ENCODE data around the gene SLC16A1. TPM values are rescaled to one million over a fixed set of nuclear protein-coding genes. Genes with fewer than 3 reads are reported as not detected.
"Not testable (repeated sequence)": the region's sequence is repeated elsewhere in the genome, so short reads cannot be mapped to it uniquely, and the experiment has no call there.

Gene SLC16A1
- total RNA-seq, 1 experiment from 2014 or later = 74.7 TPM

DNA sequence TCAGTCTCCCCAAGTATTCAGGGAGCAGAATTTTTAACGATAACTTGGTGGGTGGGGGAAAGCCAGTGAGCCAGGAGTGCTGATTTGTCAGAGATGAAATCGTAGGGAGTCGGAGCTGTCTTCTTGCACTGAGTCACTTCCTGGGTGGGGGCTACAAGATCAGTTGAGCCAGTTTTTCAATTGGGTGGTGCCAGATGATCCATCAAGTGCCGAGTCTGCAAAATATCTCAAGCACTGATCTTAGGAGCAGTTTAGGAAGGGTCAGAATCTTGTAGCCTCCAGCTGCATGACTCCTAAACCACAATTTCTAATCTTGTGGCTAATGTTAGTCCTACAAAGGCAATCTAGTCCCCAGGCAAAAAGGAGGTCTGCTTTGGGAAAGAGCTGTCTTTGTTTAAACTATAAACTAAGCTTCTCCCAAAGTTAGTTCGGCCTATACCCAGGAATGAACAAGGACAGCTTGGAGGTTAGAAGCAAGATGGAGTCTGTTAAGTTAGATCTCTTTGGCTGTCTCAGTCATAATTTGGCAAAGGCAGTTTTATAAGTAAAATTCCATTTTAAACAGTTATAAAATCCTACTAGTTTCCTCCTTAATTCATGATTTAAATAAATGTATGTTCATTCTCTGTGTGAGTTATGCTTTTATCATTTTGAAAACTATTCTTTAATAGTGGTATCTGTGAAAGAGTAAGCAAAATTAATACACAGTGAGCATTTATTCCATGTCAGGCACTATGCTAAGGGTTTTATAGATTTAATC is 51.7 kb downstream of the SLC16A1 start:
- peak; percentile 53 for DNase-seq (ENCODE audit: low read depth, low spot score)
- in situ Hi-C loops (cut with HindIII; ENCODE audit: low pct_unique_long_range_greater_than_20kb, low sequenced_read_pairs) = no loop called here

DNA sequence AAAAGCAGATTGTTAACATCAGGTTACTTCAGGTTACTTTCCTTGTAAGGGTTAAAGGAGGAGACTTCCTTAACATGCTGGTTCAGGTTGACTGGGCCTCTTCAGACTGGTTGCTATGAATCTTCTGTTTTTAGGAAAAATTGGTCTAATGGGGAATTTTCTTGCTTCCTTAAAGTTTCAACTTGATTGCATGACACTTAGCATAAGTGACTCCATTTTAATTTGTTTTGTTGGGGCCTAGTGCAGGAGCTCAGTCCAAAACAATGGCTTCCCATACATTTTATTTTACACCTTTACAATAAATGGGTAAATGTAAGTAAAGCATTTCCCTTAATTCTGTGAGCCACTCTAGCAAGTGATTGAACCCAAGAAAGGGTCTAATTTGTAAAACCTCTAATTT is 53.8 kb downstream of the SLC16A1 start:
- no peak for DNase-seq (ENCODE audit: low read depth, low spot score)
- in situ Hi-C loops (cut with HindIII; ENCODE audit: low pct_unique_long_range_greater_than_20kb, low sequenced_read_pairs) = no loop called here

DNA sequence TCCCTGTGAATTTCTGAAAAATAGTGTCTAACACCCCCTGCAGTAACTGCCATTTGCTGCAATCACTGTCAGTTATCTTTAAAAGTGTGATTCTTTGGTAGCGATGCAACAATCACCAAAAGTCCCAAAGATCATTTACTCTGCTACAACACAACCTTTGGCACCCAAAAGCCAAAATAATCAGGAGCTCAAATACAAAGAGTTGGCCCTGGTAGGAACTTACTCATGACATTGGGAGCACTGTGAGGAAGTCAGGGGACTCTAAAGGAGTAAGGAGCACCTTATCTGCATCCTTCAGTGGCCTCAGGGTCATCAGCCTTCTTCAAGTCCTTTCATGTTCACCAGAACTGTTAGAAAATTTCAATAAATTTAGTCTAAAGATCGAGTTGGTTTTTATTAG is 54.6 kb downstream of the SLC16A1 start:
- DNase-seq (ENCODE audit: low read depth, low spot score) = no peak
- in situ Hi-C loops (cut with HindIII; ENCODE audit: low pct_unique_long_range_greater_than_20kb, low sequenced_read_pairs) = no loop called here

DNA sequence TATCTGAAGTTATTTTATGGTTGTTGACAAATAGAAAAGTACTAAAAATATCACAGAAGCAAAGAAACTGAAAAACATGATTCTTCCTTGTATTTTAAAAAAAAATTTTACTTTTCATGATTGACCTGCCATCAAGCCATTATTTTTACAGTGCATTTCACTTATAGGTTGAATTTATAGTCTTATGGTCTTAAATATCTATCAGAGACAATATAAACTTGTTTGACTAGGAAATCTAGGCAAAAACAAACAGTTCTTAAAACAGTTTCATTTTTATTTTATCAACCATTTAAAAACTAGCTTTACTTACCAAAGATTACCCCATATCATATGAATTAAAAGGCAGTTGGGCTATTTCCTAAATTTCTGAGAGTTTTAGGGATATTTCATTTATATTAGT is 59.2 kb downstream of the SLC16A1 start:
- no peak for DNase-seq (ENCODE audit: low read depth, low spot score)
- in situ Hi-C loops (cut with HindIII; ENCODE audit: low pct_unique_long_range_greater_than_20kb, low sequenced_read_pairs) = no loop called here

DNA sequence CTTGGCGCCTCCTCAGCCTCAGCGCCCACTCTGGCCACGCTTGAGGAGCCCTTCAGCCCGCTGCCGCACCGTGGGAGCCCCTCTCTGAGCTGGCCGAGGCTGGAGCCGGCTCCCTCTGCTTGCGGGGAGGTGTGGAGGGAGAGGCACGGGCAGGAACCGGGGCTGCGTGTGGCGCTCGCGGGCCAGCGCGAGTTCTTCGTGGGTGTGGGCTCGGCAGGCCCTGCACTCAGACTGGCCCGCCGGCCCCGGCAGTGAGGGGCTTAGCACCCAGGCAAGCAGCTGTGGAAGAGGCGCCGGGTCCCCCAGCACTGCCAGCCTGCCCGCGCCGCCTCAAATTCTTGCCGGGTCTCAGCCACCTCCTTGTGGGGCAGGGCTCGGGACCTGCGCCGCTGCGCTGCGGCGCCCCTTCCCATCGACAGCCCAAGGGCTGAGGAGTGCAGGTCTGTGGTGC is 61.4 kb downstream of the SLC16A1 start:
- in situ Hi-C loops (cut with HindIII; ENCODE audit: low pct_unique_long_range_greater_than_20kb, low sequenced_read_pairs) = no loop called here
- DNase-seq (ENCODE audit: low read depth, low spot score) = no peak

DNA sequence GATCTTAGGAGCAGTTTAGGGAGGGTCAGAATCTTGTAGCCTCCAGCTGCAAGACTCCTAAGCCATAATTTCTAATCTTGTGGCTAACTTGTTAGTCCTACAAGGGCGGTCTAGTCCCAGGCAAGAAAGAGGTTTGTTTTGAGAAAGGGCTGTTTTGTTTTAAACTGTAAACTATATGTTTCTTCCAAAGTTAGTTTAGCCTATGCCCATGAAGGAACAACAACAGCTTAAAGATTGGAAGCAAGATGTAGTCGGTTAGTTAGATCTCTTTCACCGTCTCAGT is 62.0 kb downstream of the SLC16A1 start:
- in situ Hi-C loops (cut with HindIII; ENCODE audit: low pct_unique_long_range_greater_than_20kb, low sequenced_read_pairs) = no loop called here

DNA sequence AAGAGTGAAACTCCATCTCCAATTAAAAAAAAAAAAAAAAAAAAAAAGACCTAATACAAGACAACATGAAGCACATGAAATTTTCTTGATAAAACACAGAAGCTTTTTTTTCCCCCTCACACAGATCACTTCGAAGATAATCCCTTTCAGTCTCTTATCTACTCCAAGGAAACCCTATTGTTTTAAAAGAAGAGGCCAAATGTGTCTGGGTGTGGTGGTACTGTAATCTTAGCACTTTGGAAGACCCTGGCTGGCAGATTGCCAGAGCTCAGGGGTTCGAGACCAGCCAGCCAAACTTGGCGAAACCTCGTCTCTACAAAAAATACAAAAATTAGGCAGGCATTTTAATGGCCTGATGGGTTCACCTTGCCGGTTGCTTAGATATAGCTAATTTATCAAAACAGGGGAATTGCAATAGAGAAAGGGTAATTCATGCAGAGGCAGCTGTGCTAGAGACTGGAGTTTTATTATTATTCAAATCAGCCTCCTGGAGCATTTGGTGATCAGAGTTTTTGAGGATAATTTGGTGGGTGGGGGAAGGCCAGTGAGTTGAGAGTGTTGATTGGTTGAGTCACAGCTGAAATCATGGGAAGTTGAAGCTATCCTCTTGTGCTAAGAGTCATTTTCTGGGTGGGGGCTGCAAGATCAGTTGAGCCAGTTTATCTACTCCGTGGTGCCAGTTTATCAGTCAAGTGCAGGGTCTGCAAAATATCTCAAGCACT is 62.5 kb downstream of the SLC16A1 start:
- in situ Hi-C loops (cut with HindIII; ENCODE audit: low pct_unique_long_range_greater_than_20kb, low sequenced_read_pairs) = no loop called here
- DNase-seq (ENCODE audit: low read depth, low spot score) = no peak

More for the DNA sequence above, 62.0 kb downstream of the SLC16A1 start:
- no peak for DNase-seq (ENCODE audit: low read depth, low spot score)

DNA sequence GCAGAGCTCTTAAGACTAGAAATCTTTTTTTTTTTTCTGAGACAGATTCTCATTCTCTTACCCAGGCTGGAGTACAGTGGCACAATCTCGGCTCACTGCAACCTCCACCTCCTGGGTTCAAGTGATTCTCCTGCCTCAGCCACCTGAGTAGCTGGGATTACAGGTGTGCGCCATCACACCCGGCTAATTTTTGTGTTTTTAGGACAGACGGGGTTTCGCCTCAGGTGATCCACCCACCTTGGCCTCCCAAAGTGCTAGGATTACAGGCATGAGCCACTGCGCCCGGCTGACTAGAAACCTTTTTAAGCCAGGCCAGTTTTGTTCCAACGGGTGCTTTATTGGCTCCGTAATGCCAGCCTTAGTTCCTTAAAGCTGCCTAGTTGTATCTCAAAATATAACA is 66.1 kb downstream of the SLC16A1 start:
- DNase-seq (ENCODE audit: low read depth, low spot score); in situ Hi-C loops (cut with HindIII; ENCODE audit: low pct_unique_long_range_greater_than_20kb, low sequenced_read_pairs): not testable (repeated sequence)

DNA sequence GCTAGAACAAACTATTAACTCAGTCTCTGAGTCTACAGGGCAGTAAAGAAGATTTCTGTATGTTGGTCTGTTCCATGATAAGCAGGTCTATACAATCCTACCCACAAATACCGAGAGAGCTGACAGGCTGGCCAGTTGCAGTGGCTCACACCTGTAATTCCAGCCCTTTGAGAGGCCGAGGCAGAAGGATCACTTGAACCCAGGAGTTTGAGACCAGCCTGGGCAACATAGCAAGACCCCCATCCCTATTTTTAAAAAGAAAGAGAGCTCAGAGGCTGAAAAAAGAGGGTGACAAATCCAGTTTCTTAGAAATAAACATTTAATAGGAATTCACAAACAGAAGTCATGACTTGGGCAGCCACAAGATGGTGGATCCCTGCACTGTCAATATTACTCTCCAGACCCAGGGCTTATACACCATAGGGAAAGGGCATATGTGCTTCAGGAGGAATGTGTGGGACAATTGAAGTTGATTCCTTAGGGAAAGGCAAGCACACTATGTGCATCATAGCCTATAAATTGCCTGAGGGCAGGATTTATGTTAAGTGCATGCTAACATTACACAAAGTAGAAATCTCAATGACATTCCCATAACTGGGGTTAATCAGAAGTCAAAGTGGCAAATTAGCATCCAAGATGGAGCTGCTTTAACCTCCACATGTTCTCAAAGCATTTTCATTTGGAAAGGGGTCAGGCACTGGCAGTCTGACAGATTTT is 66.8 kb downstream of the SLC16A1 start:
- in situ Hi-C loops (cut with HindIII; ENCODE audit: low pct_unique_long_range_greater_than_20kb, low sequenced_read_pairs) = no loop called here
- no peak for DNase-seq (ENCODE audit: low read depth, low spot score)

DNA sequence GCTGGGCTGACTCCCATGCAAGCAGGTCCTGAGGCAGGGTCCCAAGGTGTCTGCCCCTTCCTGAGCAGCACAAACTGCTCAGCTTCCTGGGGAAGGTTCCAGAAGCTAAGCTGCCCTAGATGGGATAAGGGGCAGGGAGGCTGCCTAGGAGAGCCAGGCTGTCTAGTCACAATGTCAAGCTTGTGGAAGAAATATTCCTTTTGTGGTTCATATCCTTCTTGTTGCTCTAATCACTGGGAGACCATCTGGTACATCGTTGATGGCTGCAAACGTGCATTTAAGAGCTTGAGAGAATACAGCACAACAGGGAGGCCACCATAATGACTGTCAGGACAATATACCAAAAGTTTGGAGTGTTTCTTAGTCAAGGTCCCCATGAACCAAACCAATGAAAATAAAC is 67.4 kb downstream of the SLC16A1 start:
- no peak for DNase-seq (ENCODE audit: low read depth, low spot score)
- in situ Hi-C loops (cut with HindIII; ENCODE audit: low pct_unique_long_range_greater_than_20kb, low sequenced_read_pairs) = no loop called here

DNA sequence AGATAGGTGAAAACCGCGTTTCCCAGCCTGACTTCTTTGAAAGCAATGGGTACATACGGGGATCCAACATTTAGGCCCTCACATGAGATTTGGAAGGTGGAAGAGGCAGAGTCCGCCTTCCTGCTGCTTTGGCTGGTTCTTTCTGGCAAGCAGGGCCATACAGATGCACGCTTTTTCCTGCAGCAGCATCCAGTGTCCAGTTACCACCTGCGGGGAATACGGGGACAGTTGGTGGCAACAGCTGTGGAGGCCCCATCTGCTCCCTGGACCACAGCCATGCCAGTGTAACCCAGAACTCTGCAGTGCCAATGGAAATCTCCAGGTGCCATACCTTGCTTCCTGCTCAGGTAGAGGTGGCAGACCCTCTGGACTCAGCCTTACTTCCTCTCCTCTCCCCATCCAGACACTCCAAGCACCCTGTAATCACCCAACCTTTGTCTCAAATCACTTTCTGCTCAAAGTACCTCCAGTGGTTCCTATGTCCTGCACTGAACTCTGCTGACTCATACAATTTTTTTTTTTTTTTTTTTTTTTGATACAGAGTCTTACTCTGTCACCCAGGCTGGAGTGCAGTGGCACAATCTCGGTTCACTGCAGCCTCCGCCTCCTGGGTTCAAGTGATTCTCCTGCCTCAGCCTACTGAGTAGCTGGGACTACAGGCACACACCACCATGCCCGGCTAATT is 68.3 kb downstream of the SLC16A1 start:
- DNase-seq (ENCODE audit: low read depth, low spot score) = no peak
- in situ Hi-C loops (cut with HindIII; ENCODE audit: low pct_unique_long_range_greater_than_20kb, low sequenced_read_pairs) = no loop called here

DNA sequence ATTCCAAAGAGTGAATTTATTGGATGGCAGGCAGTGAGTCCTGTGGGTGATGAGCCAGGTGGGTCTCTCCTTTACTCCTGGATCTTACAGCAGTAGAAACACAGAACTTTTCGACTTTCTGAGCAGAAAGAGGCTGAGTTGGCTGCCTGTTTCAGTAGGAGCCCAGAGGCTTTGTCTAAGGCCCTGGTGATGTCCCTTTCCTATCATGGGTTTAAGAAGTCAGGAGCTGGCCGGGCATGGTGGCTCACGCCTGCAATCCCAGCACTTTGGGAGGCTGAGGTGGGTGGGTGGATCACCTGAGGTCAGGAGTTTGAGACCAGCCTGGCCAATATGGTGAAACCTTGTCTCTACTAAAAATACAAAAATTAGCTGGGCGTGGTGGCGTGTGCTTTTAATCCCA is 71.0 kb downstream of the SLC16A1 start:
- DNase-seq (ENCODE audit: low read depth, low spot score); in situ Hi-C loops (cut with HindIII; ENCODE audit: low pct_unique_long_range_greater_than_20kb, low sequenced_read_pairs): not testable (repeated sequence)

DNA sequence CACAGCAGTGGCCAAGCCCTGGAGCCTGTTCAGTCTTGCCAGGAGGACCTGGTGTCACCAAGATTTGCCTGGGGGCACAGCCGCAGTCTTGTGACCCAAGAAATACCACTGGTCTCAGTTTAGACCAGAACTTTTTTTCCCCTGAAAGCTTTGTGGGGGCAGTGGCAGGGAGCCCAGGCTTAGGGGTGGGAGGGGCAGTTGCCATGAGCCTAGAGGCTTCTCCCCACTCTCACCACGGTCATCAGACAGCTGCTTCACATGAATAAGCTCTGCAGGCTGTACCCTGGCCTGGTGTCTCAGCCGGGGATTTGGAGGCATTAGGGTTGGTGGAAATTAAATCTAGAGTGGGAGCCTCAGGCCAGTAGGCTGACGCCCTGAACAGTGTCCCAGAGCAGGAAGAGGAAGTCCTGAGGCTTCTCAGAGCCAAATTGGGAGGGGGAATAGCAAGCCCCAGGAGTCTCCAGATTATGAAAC is 73.7 kb downstream of the SLC16A1 start:
- in situ Hi-C loops (cut with HindIII; ENCODE audit: low pct_unique_long_range_greater_than_20kb, low sequenced_read_pairs) = no loop called here
- DNase-seq (ENCODE audit: low read depth, low spot score) = no peak

DNA sequence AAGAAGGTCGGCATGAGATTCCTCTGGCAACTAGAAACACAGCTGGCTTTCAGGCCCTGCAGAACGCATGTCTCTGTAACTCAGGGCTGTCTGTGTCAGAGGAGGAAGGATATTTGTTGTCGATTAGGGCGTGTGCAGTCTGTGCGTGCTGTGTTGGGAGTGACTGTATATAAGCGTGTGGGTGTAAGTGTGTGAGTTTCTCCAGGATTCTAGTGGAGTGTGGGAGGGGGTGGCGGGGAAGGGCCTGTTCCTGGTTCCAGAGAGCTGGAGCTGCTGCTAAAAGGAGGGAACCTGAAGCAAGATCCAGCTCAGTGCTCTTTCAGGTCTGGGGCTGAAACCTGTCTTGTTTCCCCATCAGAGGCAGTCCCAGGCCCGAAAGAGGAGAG is 74.3 kb downstream of the SLC16A1 start:
- no peak for DNase-seq (ENCODE audit: low read depth, low spot score)
- in situ Hi-C loops (cut with HindIII; ENCODE audit: low pct_unique_long_range_greater_than_20kb, low sequenced_read_pairs) = no loop called here

DNA sequence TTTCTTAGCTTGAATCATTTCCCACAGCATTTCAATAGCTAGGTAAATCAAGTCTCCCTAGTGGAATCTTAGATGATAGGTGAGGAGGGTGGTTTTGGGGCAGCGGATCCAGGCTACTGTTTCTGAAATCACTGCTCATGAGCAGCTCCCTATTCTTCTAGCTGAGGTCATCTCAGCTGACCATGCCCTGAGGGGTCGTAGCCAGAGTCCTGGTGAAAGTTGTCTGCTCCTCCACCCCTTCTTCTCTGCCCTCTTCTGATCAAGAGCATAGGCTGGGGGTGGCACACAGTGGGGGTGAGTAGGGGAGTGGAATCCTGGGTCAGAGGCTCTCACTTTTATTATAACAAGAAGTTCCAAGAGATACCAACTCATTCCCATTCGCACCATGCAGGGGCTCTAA is 76.2 kb downstream of the SLC16A1 start:
- in situ Hi-C loops (cut with HindIII; ENCODE audit: low pct_unique_long_range_greater_than_20kb, low sequenced_read_pairs) = no loop called here

DNA sequence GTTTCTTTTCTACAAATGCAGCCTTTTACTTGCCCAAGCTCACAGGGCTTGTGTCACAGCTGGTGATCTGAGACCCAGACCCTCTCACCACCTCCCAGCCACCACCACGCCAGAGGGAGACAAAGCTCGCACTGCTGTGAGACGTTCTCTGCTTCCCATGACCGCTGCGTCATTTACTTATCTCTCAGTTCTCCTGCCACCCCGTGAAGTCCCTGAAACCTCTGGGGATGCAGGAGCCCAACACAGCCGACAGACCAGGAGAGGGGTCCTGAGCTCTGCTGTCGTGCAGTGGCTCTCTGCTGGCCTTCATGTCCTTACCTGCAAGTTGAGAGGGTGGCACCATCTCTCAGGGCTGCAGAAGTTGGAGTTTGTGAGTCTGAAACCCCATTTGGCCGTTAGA is 77.7 kb downstream of the SLC16A1 start:
- no peak for DNase-seq (ENCODE audit: low read depth, low spot score)

More for the DNA sequence above, 76.2 kb downstream of the SLC16A1 start:
- no peak for DNase-seq (ENCODE audit: low read depth, low spot score)

DNA sequence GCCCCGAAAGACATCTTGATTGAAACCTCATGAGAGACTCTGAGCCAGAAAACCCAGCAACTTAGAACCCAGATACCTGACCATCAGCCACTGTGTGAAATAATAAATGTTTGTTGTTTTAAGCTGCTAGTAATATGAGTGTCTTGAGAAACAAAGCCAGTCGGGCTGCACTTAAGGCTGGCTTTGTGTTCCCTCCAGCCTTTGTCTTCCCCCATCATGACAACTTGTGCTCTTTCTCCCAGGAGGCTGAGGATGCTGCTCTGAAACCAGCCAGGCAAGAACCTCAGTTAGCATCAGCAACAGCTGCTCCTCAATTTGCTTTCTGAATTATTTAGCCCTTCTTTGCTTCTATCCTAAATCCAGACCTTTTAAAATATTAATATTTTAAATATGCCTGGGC is 78.2 kb downstream of the SLC16A1 start:
- no peak for DNase-seq (ENCODE audit: low read depth, low spot score)
- in situ Hi-C loops (cut with HindIII; ENCODE audit: low pct_unique_long_range_greater_than_20kb, low sequenced_read_pairs) = no loop called here

More for the DNA sequence above, 77.7 kb downstream of the SLC16A1 start:
- in situ Hi-C loops (cut with HindIII; ENCODE audit: low pct_unique_long_range_greater_than_20kb, low sequenced_read_pairs) = no loop called here

DNA sequence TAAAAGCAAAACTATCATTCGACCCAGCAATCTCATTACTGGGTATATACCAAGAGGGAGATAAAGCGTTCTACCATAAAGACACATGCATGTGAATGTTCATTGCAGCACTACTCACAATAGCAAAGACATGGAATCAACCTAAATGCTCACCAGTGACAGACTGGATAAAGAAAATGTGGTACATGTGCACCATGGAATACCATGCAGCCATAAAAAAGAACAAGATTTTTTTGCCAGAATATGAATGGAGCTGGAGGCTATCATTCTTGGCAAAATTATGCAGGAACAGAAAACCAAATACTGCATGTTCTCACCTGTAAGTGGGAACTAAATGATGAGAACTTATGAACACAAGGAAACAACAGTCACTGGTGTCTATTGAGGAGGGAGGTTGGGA is 79.7 kb downstream of the SLC16A1 start:
- no peak for DNase-seq (ENCODE audit: low read depth, low spot score)
- in situ Hi-C loops (cut with HindIII; ENCODE audit: low pct_unique_long_range_greater_than_20kb, low sequenced_read_pairs) = no loop called here

Measured in SK-MEL-5 (cell line).